Colonic mucosa (tissue), 4 donors: ENCODE data around the gene HEATR5A. TPM values are rescaled to one million over a fixed set of nuclear protein-coding genes. Genes with fewer than 3 reads are reported as not detected.
A peak's percentile ranks its signal among the peaks of the same experiment; 100 is the strongest.

ENCODE experiments used
- DNase-seq: peaks from one replicate; pipeline ENCODE4 v3.0.0-alpha.2; 2020
- H3K27ac ChIP-seq: fragments of 200-600 bp; one replicate; pipeline ENCODE4 v1.8.0; 2021
- H3K27me3 ChIP-seq: fragments of 200-600 bp; one replicate; pipeline ENCODE4 v1.8.0; 2021
- H3K36me3 ChIP-seq: fragments of 200-600 bp; one replicate; pipeline ENCODE4 v1.8.0; 2021
- H3K4me1 ChIP-seq: fragments of 200-600 bp; one replicate; pipeline ENCODE4 v1.8.0; 2021; ENCODE audit warnings: mild to moderate bottlenecking
- H3K4me3 ChIP-seq: fragments of 200-600 bp; one replicate; pipeline ENCODE4 v1.8.0; 2021
- H3K9ac ChIP-seq, 2 donors: one replicate each; pipeline ENCODE4 v1.7.0; 2013; ENCODE audit warnings: control low read depth in 2 of 2, low read depth in 2 of 2, low read length in 2 of 2
- H3K9me3 ChIP-seq: fragments of 200-600 bp; one replicate; pipeline ENCODE4 v1.8.0; 2021
- CTCF ChIP-seq: fragments of 200-600 bp; IDR thresholded peaks from one replicate; pipeline ENCODE4 v1.8.0; 2022; ENCODE audit warnings: antibody characterized with exemption, mild to moderate bottlenecking
- intact Hi-C: fragments of 100-400 bp; cut with DNase I; formaldehyde crosslinking; loops from one replicate; pipeline ENCODE4 v1.14.1; 2022
- total RNA-seq, 2 donors: library from RNA; stranded (reverse); fragmentation: NEBNext Ultra II Directional in 1 of 2; extraction: Animal tissue kit (Norgen Biotek cat#: 25700) in 1 of 2; gene quantifications; one replicate each; pipeline ENCODE4 v1.2.1, GENCODE V29; 2021
- donor health status: healthy.
- donor health status: DM: no; HTN: no; CAD: no.
- donor health status: DM: no; HTN: no; CAD: no.

HEATR5A gene
- total RNA-seq, 2 donors from 2014 or later: 45.5 to 58.2 TPM

GRCh38 chr14:31457665-31458659 is 37.6 kb upstream of the HEATR5A start:
- no peaks in the 10 kb centered on the region for H3K9me3 ChIP-seq
- TF ChIP-seq CTCF: no peak
- H3K27me3 ChIP-seq: no peaks in the 10 kb centered on the region
- peak overlapping the region; percentile 76 for H3K4me3 ChIP-seq
- no peak for DNase-seq
- peak overlapping the region; percentile 9 to 58 for H3K9ac ChIP-seq
- H3K4me1 ChIP-seq: no peaks in the 10 kb centered on the region
- peak overlapping the region; percentile 92 for H3K27ac ChIP-seq
- intact Hi-C loops: loop anchor here (5.0 kb wide), 1 partner anchor 36 kb away; the partner anchor contains the start of gene HEATR5A
- H3K36me3 ChIP-seq: no peaks in the 10 kb centered on the region

- Histone ChIP-seq H3K27ac (peak within 1 kb of the TSS; percentile 92), H3K4me1 (no peaks in the 10 kb centered on the region), H3K27me3 (no peaks in the 10 kb centered on the region), H3K9me3 (no peaks in the 10 kb centered on the region), H3K4me3 (peak within 1 kb of the TSS; percentile 76), H3K9ac (peak within 1 kb of the TSS; percentile 87 to 98), H3K36me3 (no peaks in the 10 kb centered on the region)
- DNase-seq: peak; percentile 95
- no peak for TF ChIP-seq CTCF
- intact Hi-C loops: loop anchor here (5.0 kb wide), 1 partner anchor 35 kb away; the partner anchor contains the start of gene HEATR5A
Measured at GRCh38 chr14:31456841-31457664, 36.7 kb upstream of the HEATR5A start, which contains the start of gene DTD2. TSS of gene DTD2 (minus strand) at chr14:31457506. CDS start at chr14:31457393, 113 bp downstream.

- no peaks in the 10 kb centered on the region for H3K36me3 ChIP-seq
Measured at GRCh38 chr14:31449971-31450610, 29.7 kb upstream of the HEATR5A start.

GRCh38 chr14:31449136-31449535 is 28.8 kb upstream of the HEATR5A start:
- no peak for TF ChIP-seq CTCF
- no peak overlapping the region for H3K27ac ChIP-seq
- no peak overlapping the region for H3K9ac ChIP-seq
- no peaks in the 10 kb centered on the region for H3K9me3 ChIP-seq
- no peak for DNase-seq
- H3K4me3 ChIP-seq: no peak overlapping the region
- H3K4me1 ChIP-seq: no peaks in the 10 kb centered on the region
- intact Hi-C loops: no loop called here
- H3K27me3 ChIP-seq: no peaks in the 10 kb centered on the region
- H3K36me3 ChIP-seq: no peaks in the 10 kb centered on the region

More at GRCh38 chr14:31449971-31450610, 29.7 kb upstream of the HEATR5A start:
- intact Hi-C loops: no loop called here
- DNase-seq: no peak
- Histone ChIP-seq H3K4me1 (no peaks in the 10 kb centered on the region), H3K9me3 (no peaks in the 10 kb centered on the region), H3K27me3 (no peaks in the 10 kb centered on the region), H3K9ac (no peak overlapping the region), H3K4me3 (no peak overlapping the region), H3K27ac (no peak overlapping the region)
- peak; percentile 18 for TF ChIP-seq CTCF

- no peak overlapping the region for H3K9ac ChIP-seq
- no peaks in the 10 kb centered on the region for H3K27me3 ChIP-seq
- H3K9me3 ChIP-seq: no peaks in the 10 kb centered on the region
- intact Hi-C loops: no loop called here
- H3K4me1 ChIP-seq: no peaks in the 10 kb centered on the region
- H3K27ac ChIP-seq: no peak overlapping the region
- no peak for DNase-seq
- no peak for TF ChIP-seq CTCF
- H3K36me3 ChIP-seq: no peaks in the 10 kb centered on the region
- no peak overlapping the region for H3K4me3 ChIP-seq
Measured at GRCh38 chr14:31445703-31446102, 25.4 kb upstream of the HEATR5A start.
